WTC11 (cell line): ENCODE results near the gene RAET1G. TPM values are rescaled to one million over a fixed set of nuclear protein-coding genes. Genes with fewer than 3 reads are reported as not detected.
A peak's percentile ranks its signal among the peaks of the same experiment; 100 is the strongest.

Experiments
- ATAC-seq: fragments of 200-7000 bp; cut with Tn5 transposase; 2 replicates; pipeline ENCODE4 v1.10.0; 2021; ENCODE audit warnings: mild to moderate bottlenecking, moderate library complexity
- CTCF ChIA-PET: fragments of 300-600 bp; sonication (Branson Sonifier 250); formaldehyde crosslinking; loops from one replicate; lab custom pipeline; 2021; ENCODE audit warnings: antibody characterized with exemption; lab: Charles Lee
- POLR2A ChIA-PET: fragments of 350-600 bp; sonication (Branson Sonifier 250); formaldehyde crosslinking; loops from one replicate; lab custom pipeline; 2021; ENCODE audit warnings: antibody characterized with exemption; lab: Charles Lee
- DNase-seq: peaks from one replicate; pipeline ENCODE4 v3.0.0; 2021; ENCODE audit warnings: low spot score
- H3K27ac Mint-ChIP-seq: 2 replicates; pipeline ENCODE4 v1.8.0; 2021; ENCODE audit warnings: mixed read lengths
- H3K27me3 Mint-ChIP-seq: 2 replicates; pipeline ENCODE4 v1.8.0; 2021; ENCODE audit warnings: low read depth, mild to moderate bottlenecking, moderate library complexity, mixed read lengths
- H3K36me3 Mint-ChIP-seq: 2 replicates; pipeline ENCODE4 v1.8.0; 2021; ENCODE audit warnings: mixed read lengths
- H3K4me1 Mint-ChIP-seq: 2 replicates; pipeline ENCODE4 v1.8.0; 2022; ENCODE audit warnings: mixed read lengths
- H3K4me3 Mint-ChIP-seq: 2 replicates; pipeline ENCODE4 v1.8.0; 2021; ENCODE audit warnings: mild to moderate bottlenecking, moderate library complexity, mixed read lengths
- H3K9me3 Mint-ChIP-seq: 2 replicates; pipeline ENCODE4 v1.8.0; 2021; ENCODE audit warnings: mixed read lengths
- CBFB ChIP-seq: sonication (generic); formaldehyde crosslinking; IDR thresholded peaks from 2 replicates; pipeline ENCODE4 v1.8.1; 2022; ENCODE audit warnings: mild to moderate bottlenecking, low read depth, missing genetic modification reagents
- ELF4 ChIP-seq: sonication (generic); formaldehyde crosslinking; IDR thresholded peaks from 2 replicates; pipeline ENCODE4 v1.8.1; 2022; ENCODE audit warnings: low read depth, mild to moderate bottlenecking, moderate library complexity, missing genetic modification reagents
- GRHL2 ChIP-seq: fragments of 250-450 bp; sonication (Bioruptor Pico); IDR thresholded peaks from 2 replicates; pipeline ENCODE4 v1.8.0; 2022; ENCODE audit warnings: mild to moderate bottlenecking, moderate library complexity; ENCODE audit not compliant: insufficient replicate concordance, severe bottlenecking
- NR3C1 ChIP-seq: sonication (generic); formaldehyde crosslinking; conservative IDR thresholded peaks from 2 replicates; pipeline ENCODE4 v1.8.1; 2023; ENCODE audit warnings: low read depth, mild to moderate bottlenecking, missing genetic modification reagents
- OVOL2 ChIP-seq: fragments of 250-450 bp; sonication (Bioruptor Pico); IDR thresholded peaks from 2 replicates; pipeline ENCODE4 v1.9.0; 2021; ENCODE audit warnings: mild to moderate bottlenecking, borderline replicate concordance
- RORB ChIP-seq: fragments of 250-450 bp; sonication (Bioruptor Pico); IDR thresholded peaks from 2 replicates; pipeline ENCODE4 v1.9.0; 2021; ENCODE audit warnings: mild to moderate bottlenecking
- SMAD3 ChIP-seq: sonication (generic); formaldehyde crosslinking; IDR thresholded peaks from 2 replicates; pipeline ENCODE4 v1.8.0; 2022; ENCODE audit warnings: missing genetic modification reagents, mild to moderate bottlenecking, borderline replicate concordance
- TEAD4 ChIP-seq: sonication (generic); formaldehyde crosslinking; IDR thresholded peaks from 2 replicates; pipeline ENCODE4 v1.8.0; 2022; ENCODE audit warnings: mild to moderate bottlenecking, missing genetic modification reagents
- ZNF219 ChIP-seq: sonication (generic); formaldehyde crosslinking; IDR thresholded peaks from 2 replicates; pipeline ENCODE4 v1.8.0; 2023; ENCODE audit warnings: missing genetic modification reagents, mild to moderate bottlenecking, borderline replicate concordance
- ZNF263 ChIP-seq: sonication (generic); formaldehyde crosslinking; IDR thresholded peaks from 2 replicates; pipeline ENCODE4 v1.8.1; 2022; ENCODE audit warnings: low read depth, mild to moderate bottlenecking, moderate library complexity, missing genetic modification reagents
- total RNA-seq: library from RNA; stranded (reverse); gene quantifications from 3 replicates; pipeline ENCODE4 v1.2.3, GENCODE V29; 2021
- TF ChIP-seq, protein P1 (sequence below): sonication (generic); formaldehyde crosslinking; IDR thresholded peaks from 2 replicates; pipeline ENCODE4 v1.8.1; 2022; ENCODE audit warnings: missing genetic modification reagents, borderline replicate concordance
- TF ChIP-seq, protein P2 (sequence below): fragments of 250-450 bp; sonication (Bioruptor Pico); IDR thresholded peaks from 2 replicates; pipeline ENCODE4 v1.9.0; 2021; ENCODE audit warnings: mild to moderate bottlenecking
- TF ChIP-seq, protein P3 (sequence below): sonication (generic); formaldehyde crosslinking; IDR thresholded peaks from 2 replicates; pipeline ENCODE4 v1.8.0; 2023; ENCODE audit warnings: missing genetic modification reagents, mild to moderate bottlenecking, borderline replicate concordance
- TF ChIP-seq, protein P4 (sequence below): fragments of 250-450 bp; sonication (Bioruptor Pico); IDR thresholded peaks from 2 replicates; pipeline ENCODE4 v2.1.2; 2022; ENCODE audit warnings: mild to moderate bottlenecking, moderate library complexity
- TF ChIP-seq, protein P5 (sequence below): sonication (generic); formaldehyde crosslinking; IDR thresholded peaks from 2 replicates; pipeline ENCODE4 v1.8.1; 2022; ENCODE audit warnings: low read depth, mild to moderate bottlenecking, moderate library complexity, missing genetic modification reagents, borderline replicate concordance
- TF ChIP-seq, protein P6 (sequence below): sonication (generic); formaldehyde crosslinking; IDR thresholded peaks from 2 replicates; pipeline ENCODE4 v1.8.1; 2022; ENCODE audit warnings: mild to moderate bottlenecking, moderate library complexity, missing genetic modification reagents
- TF ChIP-seq, protein P7 (sequence below): sonication (generic); formaldehyde crosslinking; IDR thresholded peaks from 2 replicates; pipeline ENCODE4 v1.8.0; 2022; ENCODE audit warnings: mild to moderate bottlenecking, missing genetic modification reagents

RAET1G gene
- total RNA-seq, 1 experiment from 2014 or later = not detected

DNA sequence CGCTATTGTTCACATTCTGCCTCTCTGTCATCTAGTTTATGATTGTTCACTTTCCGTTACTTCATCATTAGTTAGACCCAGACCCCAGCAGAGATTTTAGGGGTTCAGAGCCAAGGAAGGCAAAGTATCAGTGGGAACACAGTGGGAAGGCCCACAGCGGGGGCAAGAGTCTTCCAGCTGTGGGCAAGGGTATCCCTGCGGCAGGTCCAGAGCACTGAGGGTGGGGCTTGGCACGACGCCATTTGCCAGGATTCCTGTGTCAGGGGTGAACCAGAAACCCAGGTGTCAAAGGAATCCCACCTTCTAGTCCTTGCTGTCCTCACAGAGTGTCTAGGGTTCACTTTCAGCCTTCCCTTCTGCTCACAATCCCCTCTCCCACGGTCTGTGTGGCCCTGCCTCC lies 38.3 kb downstream of the RAET1G start:
- TF ChIP-seq, protein P1, sequence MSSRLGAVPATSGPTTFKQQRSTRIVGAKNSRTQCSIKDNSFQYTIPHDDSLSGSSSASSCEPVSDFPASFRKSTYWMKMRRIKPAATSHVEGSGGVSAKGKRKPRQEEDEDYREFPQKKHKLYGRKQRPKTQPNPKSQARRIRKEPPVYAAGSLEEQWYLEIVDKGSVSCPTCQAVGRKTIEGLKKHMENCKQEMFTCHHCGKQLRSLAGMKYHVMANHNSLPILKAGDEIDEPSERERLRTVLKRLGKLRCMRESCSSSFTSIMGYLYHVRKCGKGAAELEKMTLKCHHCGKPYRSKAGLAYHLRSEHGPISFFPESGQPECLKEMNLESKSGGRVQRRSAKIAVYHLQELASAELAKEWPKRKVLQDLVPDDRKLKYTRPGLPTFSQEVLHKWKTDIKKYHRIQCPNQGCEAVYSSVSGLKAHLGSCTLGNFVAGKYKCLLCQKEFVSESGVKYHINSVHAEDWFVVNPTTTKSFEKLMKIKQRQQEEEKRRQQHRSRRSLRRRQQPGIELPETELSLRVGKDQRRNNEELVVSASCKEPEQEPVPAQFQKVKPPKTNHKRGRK (CRISPR knock-in tag) = no peak
- TF ChIP-seq ZNF263 (CRISPR knock-in tag) (no peak), ZNF219 (no peak), GRHL2 (no peak), OVOL2 (CRISPR knock-in tag) (no peak), CBFB (CRISPR knock-in tag) (no peak), ELF4 (no peak), NR3C1 (CRISPR knock-in tag) (no peak), TEAD4 (no peak), RORB (CRISPR knock-in tag) (no peak), SMAD3 (CRISPR knock-in tag) (no peak)
- TF ChIP-seq, protein P2, sequence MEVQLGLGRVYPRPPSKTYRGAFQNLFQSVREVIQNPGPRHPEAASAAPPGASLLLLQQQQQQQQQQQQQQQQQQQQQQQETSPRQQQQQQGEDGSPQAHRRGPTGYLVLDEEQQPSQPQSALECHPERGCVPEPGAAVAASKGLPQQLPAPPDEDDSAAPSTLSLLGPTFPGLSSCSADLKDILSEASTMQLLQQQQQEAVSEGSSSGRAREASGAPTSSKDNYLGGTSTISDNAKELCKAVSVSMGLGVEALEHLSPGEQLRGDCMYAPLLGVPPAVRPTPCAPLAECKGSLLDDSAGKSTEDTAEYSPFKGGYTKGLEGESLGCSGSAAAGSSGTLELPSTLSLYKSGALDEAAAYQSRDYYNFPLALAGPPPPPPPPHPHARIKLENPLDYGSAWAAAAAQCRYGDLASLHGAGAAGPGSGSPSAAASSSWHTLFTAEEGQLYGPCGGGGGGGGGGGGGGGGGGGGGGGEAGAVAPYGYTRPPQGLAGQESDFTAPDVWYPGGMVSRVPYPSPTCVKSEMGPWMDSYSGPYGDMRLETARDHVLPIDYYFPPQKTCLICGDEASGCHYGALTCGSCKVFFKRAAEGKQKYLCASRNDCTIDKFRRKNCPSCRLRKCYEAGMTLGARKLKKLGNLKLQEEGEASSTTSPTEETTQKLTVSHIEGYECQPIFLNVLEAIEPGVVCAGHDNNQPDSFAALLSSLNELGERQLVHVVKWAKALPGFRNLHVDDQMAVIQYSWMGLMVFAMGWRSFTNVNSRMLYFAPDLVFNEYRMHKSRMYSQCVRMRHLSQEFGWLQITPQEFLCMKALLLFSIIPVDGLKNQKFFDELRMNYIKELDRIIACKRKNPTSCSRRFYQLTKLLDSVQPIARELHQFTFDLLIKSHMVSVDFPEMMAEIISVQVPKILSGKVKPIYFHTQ = no peak
- TF ChIP-seq, protein P3, sequence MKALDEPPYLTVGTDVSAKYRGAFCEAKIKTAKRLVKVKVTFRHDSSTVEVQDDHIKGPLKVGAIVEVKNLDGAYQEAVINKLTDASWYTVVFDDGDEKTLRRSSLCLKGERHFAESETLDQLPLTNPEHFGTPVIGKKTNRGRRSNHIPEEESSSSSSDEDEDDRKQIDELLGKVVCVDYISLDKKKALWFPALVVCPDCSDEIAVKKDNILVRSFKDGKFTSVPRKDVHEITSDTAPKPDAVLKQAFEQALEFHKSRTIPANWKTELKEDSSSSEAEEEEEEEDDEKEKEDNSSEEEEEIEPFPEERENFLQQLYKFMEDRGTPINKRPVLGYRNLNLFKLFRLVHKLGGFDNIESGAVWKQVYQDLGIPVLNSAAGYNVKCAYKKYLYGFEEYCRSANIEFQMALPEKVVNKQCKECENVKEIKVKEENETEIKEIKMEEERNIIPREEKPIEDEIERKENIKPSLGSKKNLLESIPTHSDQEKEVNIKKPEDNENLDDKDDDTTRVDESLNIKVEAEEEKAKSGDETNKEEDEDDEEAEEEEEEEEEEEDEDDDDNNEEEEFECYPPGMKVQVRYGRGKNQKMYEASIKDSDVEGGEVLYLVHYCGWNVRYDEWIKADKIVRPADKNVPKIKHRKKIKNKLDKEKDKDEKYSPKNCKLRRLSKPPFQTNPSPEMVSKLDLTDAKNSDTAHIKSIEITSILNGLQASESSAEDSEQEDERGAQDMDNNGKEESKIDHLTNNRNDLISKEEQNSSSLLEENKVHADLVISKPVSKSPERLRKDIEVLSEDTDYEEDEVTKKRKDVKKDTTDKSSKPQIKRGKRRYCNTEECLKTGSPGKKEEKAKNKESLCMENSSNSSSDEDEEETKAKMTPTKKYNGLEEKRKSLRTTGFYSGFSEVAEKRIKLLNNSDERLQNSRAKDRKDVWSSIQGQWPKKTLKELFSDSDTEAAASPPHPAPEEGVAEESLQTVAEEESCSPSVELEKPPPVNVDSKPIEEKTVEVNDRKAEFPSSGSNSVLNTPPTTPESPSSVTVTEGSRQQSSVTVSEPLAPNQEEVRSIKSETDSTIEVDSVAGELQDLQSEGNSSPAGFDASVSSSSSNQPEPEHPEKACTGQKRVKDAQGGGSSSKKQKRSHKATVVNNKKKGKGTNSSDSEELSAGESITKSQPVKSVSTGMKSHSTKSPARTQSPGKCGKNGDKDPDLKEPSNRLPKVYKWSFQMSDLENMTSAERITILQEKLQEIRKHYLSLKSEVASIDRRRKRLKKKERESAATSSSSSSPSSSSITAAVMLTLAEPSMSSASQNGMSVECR (CRISPR knock-in tag) = no peak
- TF ChIP-seq, protein P4, sequence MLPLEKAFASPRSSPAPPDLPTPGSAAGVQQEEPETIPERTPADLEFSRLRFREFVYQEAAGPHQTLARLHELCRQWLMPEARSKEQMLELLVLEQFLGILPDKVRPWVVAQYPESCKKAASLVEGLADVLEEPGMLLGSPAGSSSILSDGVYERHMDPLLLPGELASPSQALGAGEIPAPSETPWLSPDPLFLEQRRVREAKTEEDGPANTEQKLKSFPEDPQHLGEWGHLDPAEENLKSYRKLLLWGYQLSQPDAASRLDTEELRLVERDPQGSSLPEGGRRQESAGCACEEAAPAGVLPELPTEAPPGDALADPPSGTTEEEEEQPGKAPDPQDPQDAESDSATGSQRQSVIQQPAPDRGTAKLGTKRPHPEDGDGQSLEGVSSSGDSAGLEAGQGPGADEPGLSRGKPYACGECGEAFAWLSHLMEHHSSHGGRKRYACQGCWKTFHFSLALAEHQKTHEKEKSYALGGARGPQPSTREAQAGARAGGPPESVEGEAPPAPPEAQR (CRISPR knock-in tag) = no peak
- TF ChIP-seq, protein P5, sequence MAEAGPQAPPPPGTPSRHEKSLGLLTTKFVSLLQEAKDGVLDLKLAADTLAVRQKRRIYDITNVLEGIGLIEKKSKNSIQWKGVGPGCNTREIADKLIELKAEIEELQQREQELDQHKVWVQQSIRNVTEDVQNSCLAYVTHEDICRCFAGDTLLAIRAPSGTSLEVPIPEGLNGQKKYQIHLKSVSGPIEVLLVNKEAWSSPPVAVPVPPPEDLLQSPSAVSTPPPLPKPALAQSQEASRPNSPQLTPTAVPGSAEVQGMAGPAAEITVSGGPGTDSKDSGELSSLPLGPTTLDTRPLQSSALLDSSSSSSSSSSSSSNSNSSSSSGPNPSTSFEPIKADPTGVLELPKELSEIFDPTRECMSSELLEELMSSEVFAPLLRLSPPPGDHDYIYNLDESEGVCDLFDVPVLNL (CRISPR knock-in tag) = no peak
- TF ChIP-seq, protein P6, sequence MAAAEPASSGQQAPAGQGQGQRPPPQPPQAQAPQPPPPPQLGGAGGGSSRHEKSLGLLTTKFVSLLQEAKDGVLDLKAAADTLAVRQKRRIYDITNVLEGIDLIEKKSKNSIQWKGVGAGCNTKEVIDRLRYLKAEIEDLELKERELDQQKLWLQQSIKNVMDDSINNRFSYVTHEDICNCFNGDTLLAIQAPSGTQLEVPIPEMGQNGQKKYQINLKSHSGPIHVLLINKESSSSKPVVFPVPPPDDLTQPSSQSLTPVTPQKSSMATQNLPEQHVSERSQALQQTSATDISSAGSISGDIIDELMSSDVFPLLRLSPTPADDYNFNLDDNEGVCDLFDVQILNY (CRISPR knock-in tag) = no peak
- TF ChIP-seq, protein P7, sequence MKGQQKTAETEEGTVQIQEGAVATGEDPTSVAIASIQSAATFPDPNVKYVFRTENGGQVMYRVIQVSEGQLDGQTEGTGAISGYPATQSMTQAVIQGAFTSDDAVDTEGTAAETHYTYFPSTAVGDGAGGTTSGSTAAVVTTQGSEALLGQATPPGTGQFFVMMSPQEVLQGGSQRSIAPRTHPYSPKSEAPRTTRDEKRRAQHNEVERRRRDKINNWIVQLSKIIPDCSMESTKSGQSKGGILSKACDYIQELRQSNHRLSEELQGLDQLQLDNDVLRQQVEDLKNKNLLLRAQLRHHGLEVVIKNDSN (CRISPR knock-in tag) = no peak
- ChIA-PET POLR2A (interaction anchor here (1.0 kb wide), 1 partner anchor 21 kb away, joined by 3 read pairs; the partner anchor contains the start of gene LRP11), CTCF (no interaction called here)
- no peak for ATAC-seq
- no peak for DNase-seq
- H3K9me3 Mint-ChIP-seq = 0 out of 2 replicates have a peak, but pooled peaks cover 3% of the 10 kb centered on the region
- H3K27ac Mint-ChIP-seq = no peak overlapping the region
- H3K4me1 Mint-ChIP-seq = 0 out of 2 replicates have a peak, but pooled peaks cover 5% of the 10 kb centered on the region
- H3K36me3 Mint-ChIP-seq = no peaks in the 10 kb centered on the region
- H3K27me3 Mint-ChIP-seq = peaks cover 29% of the 10 kb centered on the region
- peak overlapping the region; percentile 0; the same call in 1 of the 2 replicates for H3K4me3 Mint-ChIP-seq
